ENCODE results near the gene PLEKHM3.

The PLEKHM3 gene

DNA sequence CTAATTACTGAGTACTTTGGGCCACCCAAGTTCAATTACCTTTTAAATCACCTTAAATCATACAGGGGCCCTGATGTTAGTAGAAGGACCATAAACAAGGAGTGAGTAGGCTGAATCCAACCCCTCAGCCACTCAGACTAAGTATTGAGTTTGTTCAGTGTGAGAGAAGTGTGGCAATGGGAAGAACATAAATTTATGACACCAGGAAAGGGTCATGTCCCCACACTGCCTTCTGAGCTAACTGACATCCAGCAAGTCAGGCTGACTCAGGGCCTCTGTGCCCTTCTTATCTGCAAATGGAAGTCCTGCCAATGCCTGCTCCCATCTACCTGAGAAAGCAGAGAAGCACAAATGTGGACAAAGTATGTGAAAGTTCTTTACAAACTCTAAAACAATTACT, 12.9 kb downstream of the PLEKHM3 start:
- H3K23ac ChIP-seq (ENCODE audit: low read length in 2 of 2): no peak overlapping the region

DNA sequence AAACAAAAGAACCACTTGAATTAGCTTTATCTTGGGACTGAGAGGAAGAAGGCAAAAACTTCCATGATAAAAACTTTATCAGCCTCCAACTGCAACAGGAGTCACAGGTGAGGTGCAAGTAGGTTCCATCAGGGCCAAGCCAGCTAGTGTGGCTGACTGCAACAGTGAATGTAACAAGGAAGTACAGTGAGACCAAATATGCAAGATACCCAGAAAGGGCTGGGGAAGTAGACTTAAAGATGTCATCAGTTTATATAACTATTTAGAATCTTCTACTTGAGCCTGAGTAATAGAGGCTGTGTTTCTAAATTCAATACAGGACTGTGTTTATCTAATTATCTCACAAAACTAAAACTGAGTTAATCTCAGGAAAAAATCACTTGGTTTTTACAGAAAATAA, 14.8 kb downstream of the PLEKHM3 start:
- Histone ChIP-seq H2AFZ (ENCODE audit: low read depth, low read length) (no peak overlapping the region), H3K9me3 (ENCODE audit: control insufficient read depth, low read length) (no peaks in the 10 kb centered on the region), H3K23ac (ENCODE audit: low read length in 2 of 2) (no peak overlapping the region), H2BK12ac (ENCODE audit: low read length in 2 of 2) (no peak overlapping the region), H3K4ac (ENCODE audit: low read depth in 1 of 2, low read length in 2 of 2) (no peak overlapping the region), H3K4me2 (ENCODE audit: low read length, poor library complexity, severe bottlenecking) (no peak overlapping the region), H2AK5ac (ENCODE audit: low read length, severe bottlenecking) (no peak overlapping the region), H2BK120ac (ENCODE audit: low read depth, low read length) (no peak overlapping the region), H3K27ac (ENCODE audit: low read length, poor library complexity, severe bottlenecking) (no peak overlapping the region), H3K36me3 (ENCODE audit: control insufficient read depth in 1 of 2, insufficient read depth in 2 of 2, low read depth in 1 of 2, low read length in 2 of 2) (no peaks in the 10 kb centered on the region), H2BK5ac (ENCODE audit: low read depth, low read length, poor library complexity, severe bottlenecking) (no peak overlapping the region), H3K79me1 (replicated peaks; ENCODE audit: low read length, poor library complexity, severe bottlenecking) (peaks cover 17% of the 10 kb centered on the region), H4K91ac (ENCODE audit: low read length) (no peak overlapping the region), H4K8ac (ENCODE audit: low read length) (no peak overlapping the region), H3K18ac (ENCODE audit: low read depth in 1 of 2, low read length in 2 of 2) (no peak overlapping the region), H3K4me3 (ENCODE audit: insufficient read depth in 1 of 2, low read depth in 1 of 2, low read length in 2 of 2) (no peak overlapping the region), H3K9ac (ENCODE audit: low read length) (no peak overlapping the region), H3K4me1 (ENCODE audit: control insufficient read depth, insufficient read depth, low read depth, low read length) (peaks cover 3% of the 10 kb centered on the region), H3K14ac (ENCODE audit: low read length in 2 of 2) (no peak overlapping the region), H3K27me3 (ENCODE audit: control insufficient read depth in 1 of 2, insufficient read depth in 1 of 2, low read length in 2 of 2) (no peaks in the 10 kb centered on the region), H2BK15ac (ENCODE audit: low read depth, poor library complexity, severe bottlenecking) (no peak overlapping the region)
- DNase-seq: peak; percentile 9

More for the DNA sequence above, 12.9 kb downstream of the PLEKHM3 start:
- no peak overlapping the region for H3K4me2 ChIP-seq (ENCODE audit: low read length, poor library complexity, severe bottlenecking)
- H3K4ac ChIP-seq (ENCODE audit: low read depth in 1 of 2, low read length in 2 of 2): no peak overlapping the region
- H2AK5ac ChIP-seq (ENCODE audit: low read length, severe bottlenecking): no peak overlapping the region
- H4K91ac ChIP-seq (ENCODE audit: low read length): no peak overlapping the region
- H3K27ac ChIP-seq (ENCODE audit: low read length, poor library complexity, severe bottlenecking): no peak overlapping the region
- no peaks in the 10 kb centered on the region for H3K9me3 ChIP-seq (ENCODE audit: control insufficient read depth, low read length)
- no peak overlapping the region for H2BK5ac ChIP-seq (ENCODE audit: low read depth, low read length, poor library complexity, severe bottlenecking)
- H3K79me1 ChIP-seq (replicated peaks; ENCODE audit: low read length, poor library complexity, severe bottlenecking): peaks cover 20% of the 10 kb centered on the region
- H3K4me1 ChIP-seq (ENCODE audit: control insufficient read depth, insufficient read depth, low read depth, low read length): peaks cover 3% of the 10 kb centered on the region
- no peak overlapping the region for H3K18ac ChIP-seq (ENCODE audit: low read depth in 1 of 2, low read length in 2 of 2)
- H3K9ac ChIP-seq (ENCODE audit: low read length): no peak overlapping the region
- H3K36me3 ChIP-seq (ENCODE audit: control insufficient read depth in 1 of 2, insufficient read depth in 2 of 2, low read depth in 1 of 2, low read length in 2 of 2): no peaks in the 10 kb centered on the region
- no peak for DNase-seq
- peak overlapping the region in 1 of 2 experiments; percentile 42 for H2BK12ac ChIP-seq (ENCODE audit: low read length in 2 of 2)
- H3K14ac ChIP-seq (ENCODE audit: low read length in 2 of 2): no peak overlapping the region
- no peak overlapping the region for H2BK15ac ChIP-seq (ENCODE audit: low read depth, poor library complexity, severe bottlenecking)
- H3K4me3 ChIP-seq (ENCODE audit: insufficient read depth in 1 of 2, low read depth in 1 of 2, low read length in 2 of 2): no peak overlapping the region
- no peaks in the 10 kb centered on the region for H3K27me3 ChIP-seq (ENCODE audit: control insufficient read depth in 1 of 2, insufficient read depth in 1 of 2, low read length in 2 of 2)
- H4K8ac ChIP-seq (ENCODE audit: low read length): no peak overlapping the region
- H2AFZ ChIP-seq (ENCODE audit: low read depth, low read length): no peak overlapping the region
- H2BK120ac ChIP-seq (ENCODE audit: low read depth, low read length): no peak overlapping the region

DNA sequence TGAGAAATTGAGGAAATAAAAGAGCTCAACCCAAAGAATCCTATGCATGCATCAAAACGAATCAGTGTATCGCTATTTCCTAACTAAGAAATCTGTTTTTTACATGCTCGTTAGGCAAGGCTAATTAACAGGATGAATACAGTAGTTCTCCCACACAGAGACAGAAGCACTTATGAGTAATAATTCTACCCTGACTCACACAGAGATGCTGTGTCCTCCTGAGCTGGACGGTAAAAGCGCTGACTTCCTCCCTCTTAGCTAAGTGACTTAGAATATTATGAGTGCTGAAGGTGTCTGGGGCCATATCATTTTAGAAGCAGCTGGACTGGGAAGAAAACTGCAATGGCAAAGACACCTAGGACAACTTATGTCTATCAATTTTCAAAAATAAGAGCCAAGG, 18.5 kb downstream of the PLEKHM3 start:
- 86% methylated on average over 5 of the region's 5 CpGs for WGBS
- no peak overlapping the region for H4K91ac ChIP-seq (ENCODE audit: low read length)
- DNase-seq: peak; percentile 12

DNA sequence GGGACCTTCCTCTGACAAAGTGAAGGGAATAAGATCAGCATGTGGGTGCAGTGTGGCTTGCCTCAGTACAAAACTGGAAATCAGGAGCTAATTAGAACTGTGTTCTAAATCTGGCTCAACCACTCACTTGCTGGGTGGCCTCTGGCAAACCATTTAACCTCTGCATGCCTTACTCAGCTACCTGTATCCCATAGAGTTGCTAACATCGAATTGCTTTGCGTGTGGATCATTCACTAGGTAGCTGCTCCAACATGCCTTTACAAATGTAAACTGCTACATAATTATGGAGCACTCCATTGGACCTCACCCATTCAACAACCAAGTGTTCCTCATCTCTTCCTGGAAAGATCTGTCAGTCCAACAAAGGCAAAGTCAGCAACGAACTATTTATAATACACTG, 19.0 kb downstream of the PLEKHM3 start:
- H3K4me2 ChIP-seq (ENCODE audit: low read length, poor library complexity, severe bottlenecking): no peak overlapping the region
- peaks cover 0 to 1% of the 10 kb centered on the region in 2 experiments for H3K36me3 ChIP-seq (ENCODE audit: control insufficient read depth in 1 of 2, insufficient read depth in 2 of 2, low read depth in 1 of 2, low read length in 2 of 2)
- no peak overlapping the region for H3K9ac ChIP-seq (ENCODE audit: low read length)
- peaks cover 17% of the 10 kb centered on the region for H3K79me1 ChIP-seq (replicated peaks; ENCODE audit: low read length, poor library complexity, severe bottlenecking)
- no peak overlapping the region for H2BK5ac ChIP-seq (ENCODE audit: low read depth, low read length, poor library complexity, severe bottlenecking)
- peak overlapping the region in 1 of 2 experiments; percentile 57 for H2BK12ac ChIP-seq (ENCODE audit: low read length in 2 of 2)
- H3K4me3 ChIP-seq (ENCODE audit: insufficient read depth in 1 of 2, low read depth in 1 of 2, low read length in 2 of 2): no peak overlapping the region
- no peak overlapping the region for H3K4ac ChIP-seq (ENCODE audit: low read depth in 1 of 2, low read length in 2 of 2)
- DNase-seq: no peak
- H2AFZ ChIP-seq (ENCODE audit: low read depth, low read length): no peak overlapping the region
- no peak overlapping the region for H4K91ac ChIP-seq (ENCODE audit: low read length)
- H3K27me3 ChIP-seq (ENCODE audit: control insufficient read depth in 1 of 2, insufficient read depth in 1 of 2, low read length in 2 of 2): no peaks in the 10 kb centered on the region
- 62% methylated on average over 2 of the region's 3 CpGs for whole genome bisulfite sequencing
- no peak overlapping the region for H3K23ac ChIP-seq (ENCODE audit: low read length in 2 of 2)
- H4K8ac ChIP-seq (ENCODE audit: low read length): no peak overlapping the region
- no peak overlapping the region for H3K27ac ChIP-seq (ENCODE audit: low read length, poor library complexity, severe bottlenecking)
- H3K18ac ChIP-seq (ENCODE audit: low read depth in 1 of 2, low read length in 2 of 2): no peak overlapping the region
- H2AK5ac ChIP-seq (ENCODE audit: low read length, severe bottlenecking): no peak overlapping the region
- H2BK120ac ChIP-seq (ENCODE audit: low read depth, low read length): no peak overlapping the region
- no peak overlapping the region for H3K14ac ChIP-seq (ENCODE audit: low read length in 2 of 2)
- H2BK15ac ChIP-seq (ENCODE audit: low read depth, poor library complexity, severe bottlenecking): no peak overlapping the region
- H3K4me1 ChIP-seq (ENCODE audit: control insufficient read depth, insufficient read depth, low read depth, low read length): no peaks in the 10 kb centered on the region
- H3K9me3 ChIP-seq (ENCODE audit: control insufficient read depth, low read length): no peaks in the 10 kb centered on the region

More for the DNA sequence above, 18.5 kb downstream of the PLEKHM3 start:
- no peak overlapping the region for H3K27ac ChIP-seq (ENCODE audit: low read length, poor library complexity, severe bottlenecking)
- H2AK5ac ChIP-seq (ENCODE audit: low read length, severe bottlenecking): no peak overlapping the region
- no peak overlapping the region for H2AFZ ChIP-seq (ENCODE audit: low read depth, low read length)
- no peak overlapping the region for H3K23ac ChIP-seq (ENCODE audit: low read length in 2 of 2)
- no peak overlapping the region for H4K8ac ChIP-seq (ENCODE audit: low read length)
- H3K27me3 ChIP-seq (ENCODE audit: control insufficient read depth in 1 of 2, insufficient read depth in 1 of 2, low read length in 2 of 2): no peaks in the 10 kb centered on the region
- H3K36me3 ChIP-seq (ENCODE audit: control insufficient read depth in 1 of 2, insufficient read depth in 2 of 2, low read depth in 1 of 2, low read length in 2 of 2): no peaks in the 10 kb centered on the region
- H3K18ac ChIP-seq (ENCODE audit: low read depth in 1 of 2, low read length in 2 of 2): no peak overlapping the region
- H2BK12ac ChIP-seq (ENCODE audit: low read length in 2 of 2): no peak overlapping the region
- no peak overlapping the region for H3K4ac ChIP-seq (ENCODE audit: low read depth in 1 of 2, low read length in 2 of 2)
- no peak overlapping the region for H3K4me3 ChIP-seq (ENCODE audit: insufficient read depth in 1 of 2, low read depth in 1 of 2, low read length in 2 of 2)
- no peaks in the 10 kb centered on the region for H3K4me1 ChIP-seq (ENCODE audit: control insufficient read depth, insufficient read depth, low read depth, low read length)
- H3K14ac ChIP-seq (ENCODE audit: low read length in 2 of 2): no peak overlapping the region
- H3K4me2 ChIP-seq (ENCODE audit: low read length, poor library complexity, severe bottlenecking): no peak overlapping the region
- H3K79me1 ChIP-seq (replicated peaks; ENCODE audit: low read length, poor library complexity, severe bottlenecking): peaks cover 16% of the 10 kb centered on the region
- no peaks in the 10 kb centered on the region for H3K9me3 ChIP-seq (ENCODE audit: control insufficient read depth, low read length)
- H2BK5ac ChIP-seq (ENCODE audit: low read depth, low read length, poor library complexity, severe bottlenecking): no peak overlapping the region
- H2BK15ac ChIP-seq (ENCODE audit: low read depth, poor library complexity, severe bottlenecking): no peak overlapping the region
- H3K9ac ChIP-seq (ENCODE audit: low read length): no peak overlapping the region
- no peak overlapping the region for H2BK120ac ChIP-seq (ENCODE audit: low read depth, low read length)
